ENCODE measurements around the gene EXOC6B.

The EXOC6B gene

DNA sequence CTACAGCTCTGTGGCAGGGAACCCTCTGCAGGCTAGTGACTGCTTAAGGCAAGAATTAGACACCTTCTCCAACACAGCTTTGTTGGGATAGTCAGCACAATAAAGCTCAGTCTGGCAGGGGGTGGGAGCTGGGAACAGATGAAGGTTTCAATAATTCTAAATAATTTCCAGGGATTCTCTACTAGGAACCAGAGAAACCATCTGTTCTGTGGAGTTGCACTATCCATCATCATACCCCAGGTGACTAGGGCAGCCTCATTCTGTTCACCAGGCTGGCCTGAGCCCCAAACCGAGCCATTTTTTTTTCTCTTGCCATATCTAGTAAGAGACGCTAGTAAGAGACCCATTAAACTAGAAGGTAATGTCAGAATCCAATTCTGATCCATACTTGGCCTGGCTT is 642.4 kb downstream of the EXOC6B start:
- FAIRE-seq, result no peak
- DNase-seq (ENCODE audit: insufficient read length, low spot score), result no peak
- TF ChIP-seq PAX5 (IDR thresholded peaks at IDR 0.05; ENCODE audit: insufficient read depth, low read length, severe bottlenecking) (no peak), POLR2AphosphoS5 (IDR thresholded peaks at IDR 0.05; ENCODE audit: low read depth, low read length) (no peak), POLR2A (IDR thresholded peaks at IDR 0.05; ENCODE audit: low read depth, low read length) (no peak), POU2F2 (IDR thresholded peaks at IDR 0.05; ENCODE audit: low read depth, low read length) (no peak), SPI1 (IDR thresholded peaks at IDR 0.05; ENCODE audit: low read depth, low read length) (no peak), TAF1 (IDR thresholded peaks at IDR 0.05; ENCODE audit: low read depth, low read length) (no peak)

- DNase-seq (ENCODE audit: insufficient read length, low spot score), result no peak
- no peak for FAIRE-seq
- TF ChIP-seq TAF1 (IDR thresholded peaks at IDR 0.05; ENCODE audit: low read depth, low read length) (no peak), POU2F2 (IDR thresholded peaks at IDR 0.05; ENCODE audit: low read depth, low read length) (no peak), POLR2A (IDR thresholded peaks at IDR 0.05; ENCODE audit: low read depth, low read length) (no peak)
These were observed 642.8 kb downstream of the EXOC6B start for GRCh38 chr2:72183016-72183415.

- DNase-seq (ENCODE audit: insufficient read length, low spot score) (no peak), FAIRE-seq (no peak)
- TF ChIP-seq PAX5 (IDR thresholded peaks at IDR 0.05; ENCODE audit: insufficient read depth, low read length, severe bottlenecking), result no peak
- TF ChIP-seq TAF1 (IDR thresholded peaks at IDR 0.05; ENCODE audit: low read depth, low read length), result no peak
- no peak for TF ChIP-seq POLR2AphosphoS5 (IDR thresholded peaks at IDR 0.05; ENCODE audit: low read depth, low read length)
- TF ChIP-seq SPI1 (IDR thresholded peaks at IDR 0.05; ENCODE audit: low read depth, low read length), result no peak
- no peak for TF ChIP-seq POU2F2 (IDR thresholded peaks at IDR 0.05; ENCODE audit: low read depth, low read length)
- TF ChIP-seq POLR2A (IDR thresholded peaks at IDR 0.05; ENCODE audit: low read depth, low read length), result no peak
These were observed 643.3 kb downstream of the EXOC6B start for GRCh38 chr2:72182547-72182946.

- TF ChIP-seq POU2F2 (IDR thresholded peaks at IDR 0.05; ENCODE audit: low read depth, low read length), result no peak
- TF ChIP-seq PAX5 (IDR thresholded peaks at IDR 0.05; ENCODE audit: insufficient read depth, low read length, severe bottlenecking), result no peak
- DNase-seq (ENCODE audit: insufficient read length, low spot score) (no peak), FAIRE-seq (no peak)
These were observed 644.2 kb downstream of the EXOC6B start for GRCh38 chr2:72181616-72182015.

DNA sequence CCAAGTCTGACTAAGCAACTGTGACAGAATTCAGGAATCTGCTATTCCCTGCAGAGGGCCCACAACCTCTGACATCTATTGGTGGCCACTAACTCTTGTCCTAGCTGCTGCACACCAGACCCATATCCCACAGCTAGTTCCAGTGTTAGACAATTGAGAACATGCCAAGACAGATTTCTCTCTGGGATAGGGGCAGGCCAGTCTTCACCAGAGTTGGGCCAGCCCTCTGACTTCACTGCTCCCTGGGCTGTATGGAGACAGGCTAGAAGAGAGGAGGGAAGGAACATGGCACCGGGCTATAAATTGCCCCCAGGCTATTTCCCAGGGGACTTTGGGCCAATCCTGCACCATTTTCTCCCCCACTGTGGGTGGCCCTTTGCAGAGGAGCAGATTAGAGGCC is 645.5 kb downstream of the EXOC6B start:
- no peak for TF ChIP-seq POU2F2 (IDR thresholded peaks at IDR 0.05; ENCODE audit: low read depth, low read length)
- no peak for TF ChIP-seq POLR2AphosphoS5 (IDR thresholded peaks at IDR 0.05; ENCODE audit: low read depth, low read length)
- TF ChIP-seq PAX5 (IDR thresholded peaks at IDR 0.05; ENCODE audit: insufficient read depth, low read length, severe bottlenecking), result no peak
- TF ChIP-seq POLR2A (IDR thresholded peaks at IDR 0.05; ENCODE audit: low read depth, low read length), result no peak
- no peak for TF ChIP-seq TAF1 (IDR thresholded peaks at IDR 0.05; ENCODE audit: low read depth, low read length)
- no peak for TF ChIP-seq SPI1 (IDR thresholded peaks at IDR 0.05; ENCODE audit: low read depth, low read length)
- no peak for FAIRE-seq
- DNase-seq (ENCODE audit: insufficient read length, low spot score), result no peak

- DNase-seq (ENCODE audit: insufficient read length, low spot score) (no peak), FAIRE-seq (no peak)
- TF ChIP-seq PAX5 (IDR thresholded peaks at IDR 0.05; ENCODE audit: insufficient read depth, low read length, severe bottlenecking), result no peak
- no peak for TF ChIP-seq POLR2AphosphoS5 (IDR thresholded peaks at IDR 0.05; ENCODE audit: low read depth, low read length)
These were observed 647.3 kb downstream of the EXOC6B start for GRCh38 chr2:72178551-72178950.

GRCh38 chr2:72176281-72176680 is 649.6 kb downstream of the EXOC6B start:
- TF ChIP-seq POLR2A (IDR thresholded peaks at IDR 0.05; ENCODE audit: low read depth, low read length) (no peak), TAF1 (IDR thresholded peaks at IDR 0.05; ENCODE audit: low read depth, low read length) (no peak), POLR2AphosphoS5 (IDR thresholded peaks at IDR 0.05; ENCODE audit: low read depth, low read length) (no peak), PAX5 (IDR thresholded peaks at IDR 0.05; ENCODE audit: insufficient read depth, low read length, severe bottlenecking) (no peak), POU2F2 (IDR thresholded peaks at IDR 0.05; ENCODE audit: low read depth, low read length) (no peak), SPI1 (IDR thresholded peaks at IDR 0.05; ENCODE audit: low read depth, low read length) (no peak)
- DNase-seq (ENCODE audit: insufficient read length, low spot score) (no peak), FAIRE-seq (no peak)

GRCh38 chr2:72175636-72176035 is 650.2 kb downstream of the EXOC6B start:
- no peak for TF ChIP-seq TAF1 (IDR thresholded peaks at IDR 0.05; ENCODE audit: low read depth, low read length)
- TF ChIP-seq SPI1 (IDR thresholded peaks at IDR 0.05; ENCODE audit: low read depth, low read length), result no peak
- TF ChIP-seq PAX5 (IDR thresholded peaks at IDR 0.05; ENCODE audit: insufficient read depth, low read length, severe bottlenecking), result no peak
- no peak for TF ChIP-seq POU2F2 (IDR thresholded peaks at IDR 0.05; ENCODE audit: low read depth, low read length)
- TF ChIP-seq POLR2A (IDR thresholded peaks at IDR 0.05; ENCODE audit: low read depth, low read length), result no peak
- TF ChIP-seq POLR2AphosphoS5 (IDR thresholded peaks at IDR 0.05; ENCODE audit: low read depth, low read length), result no peak
- FAIRE-seq, result no peak
- DNase-seq (ENCODE audit: insufficient read length, low spot score), result no peak

- no peak for DNase-seq (ENCODE audit: insufficient read length, low spot score)
- no peak for FAIRE-seq
- TF ChIP-seq SPI1 (IDR thresholded peaks at IDR 0.05; ENCODE audit: low read depth, low read length) (no peak), POLR2AphosphoS5 (IDR thresholded peaks at IDR 0.05; ENCODE audit: low read depth, low read length) (no peak), TAF1 (IDR thresholded peaks at IDR 0.05; ENCODE audit: low read depth, low read length) (no peak), PAX5 (IDR thresholded peaks at IDR 0.05; ENCODE audit: insufficient read depth, low read length, severe bottlenecking) (no peak)
These were observed 652.1 kb downstream of the EXOC6B start for GRCh38 chr2:72173640-72174321.

DNA sequence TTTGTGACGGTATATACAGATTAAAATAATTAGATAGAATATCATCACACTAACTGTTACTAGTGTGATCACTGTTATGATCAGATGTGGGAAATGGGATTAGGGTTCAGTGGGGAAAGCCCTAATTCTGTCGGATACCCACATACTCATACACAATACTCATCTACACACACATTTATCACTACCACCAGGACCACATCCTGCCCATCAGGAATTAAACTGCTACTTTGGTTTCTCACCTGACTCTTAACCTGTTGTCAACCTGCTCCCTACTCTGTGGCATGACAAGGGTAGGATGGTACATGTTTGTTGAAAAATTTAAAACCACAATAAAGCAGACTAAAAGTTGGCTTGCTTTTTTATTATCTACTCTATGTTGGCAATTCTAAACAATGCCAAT is 653.4 kb downstream of the EXOC6B start:
- no peak for DNase-seq (ENCODE audit: insufficient read length, low spot score)
- TF ChIP-seq TAF1 (IDR thresholded peaks at IDR 0.05; ENCODE audit: low read depth, low read length) (no peak), SPI1 (IDR thresholded peaks at IDR 0.05; ENCODE audit: low read depth, low read length) (no peak), POLR2A (IDR thresholded peaks at IDR 0.05; ENCODE audit: low read depth, low read length) (no peak), POU2F2 (IDR thresholded peaks at IDR 0.05; ENCODE audit: low read depth, low read length) (no peak), PAX5 (IDR thresholded peaks at IDR 0.05; ENCODE audit: insufficient read depth, low read length, severe bottlenecking) (no peak), POLR2AphosphoS5 (IDR thresholded peaks at IDR 0.05; ENCODE audit: low read depth, low read length) (no peak)
- FAIRE-seq, result no peak

All from GM12891 (cell line).